Stimulated activated CD4-positive, alpha-beta T cell treated with anti-CD3 and anti-CD28 coated beads, TNF-alpha, amount 100 ng/mL, for 4 hours (primary cell): Measurements from ENCODE around the gene MCF2L.
"Not testable (repeated sequence)": the region's sequence is repeated elsewhere in the genome, so short reads cannot be mapped to it uniquely, and the experiment has no call there.

ENCODE experiments used
- DNase-seq, 3 experiments: peaks; one replicate each; pipeline ENCODE4 v3.0.0-alpha.2; 2020; ENCODE audit warnings: low read depth in 3 of 3

The MCF2L gene

DNA sequence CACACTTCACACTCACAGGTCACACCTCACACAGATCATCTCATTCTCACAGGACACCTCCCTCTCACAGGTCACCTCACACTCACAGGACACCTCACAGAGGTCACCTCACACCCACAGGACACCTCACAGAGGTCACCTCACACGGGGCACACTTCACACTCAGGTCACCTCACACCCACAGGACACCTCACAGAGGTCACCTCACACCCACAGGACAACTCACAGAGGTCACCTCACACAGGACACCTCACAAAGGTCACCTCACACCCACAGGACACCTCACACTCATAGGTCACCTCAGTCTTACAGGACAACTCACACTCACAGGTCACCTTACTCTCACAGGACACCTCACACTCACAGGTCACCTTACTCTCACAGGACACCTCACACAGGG, 143.5 kb downstream of the MCF2L start:
- not testable (repeated sequence) for DNase-seq

DNA sequence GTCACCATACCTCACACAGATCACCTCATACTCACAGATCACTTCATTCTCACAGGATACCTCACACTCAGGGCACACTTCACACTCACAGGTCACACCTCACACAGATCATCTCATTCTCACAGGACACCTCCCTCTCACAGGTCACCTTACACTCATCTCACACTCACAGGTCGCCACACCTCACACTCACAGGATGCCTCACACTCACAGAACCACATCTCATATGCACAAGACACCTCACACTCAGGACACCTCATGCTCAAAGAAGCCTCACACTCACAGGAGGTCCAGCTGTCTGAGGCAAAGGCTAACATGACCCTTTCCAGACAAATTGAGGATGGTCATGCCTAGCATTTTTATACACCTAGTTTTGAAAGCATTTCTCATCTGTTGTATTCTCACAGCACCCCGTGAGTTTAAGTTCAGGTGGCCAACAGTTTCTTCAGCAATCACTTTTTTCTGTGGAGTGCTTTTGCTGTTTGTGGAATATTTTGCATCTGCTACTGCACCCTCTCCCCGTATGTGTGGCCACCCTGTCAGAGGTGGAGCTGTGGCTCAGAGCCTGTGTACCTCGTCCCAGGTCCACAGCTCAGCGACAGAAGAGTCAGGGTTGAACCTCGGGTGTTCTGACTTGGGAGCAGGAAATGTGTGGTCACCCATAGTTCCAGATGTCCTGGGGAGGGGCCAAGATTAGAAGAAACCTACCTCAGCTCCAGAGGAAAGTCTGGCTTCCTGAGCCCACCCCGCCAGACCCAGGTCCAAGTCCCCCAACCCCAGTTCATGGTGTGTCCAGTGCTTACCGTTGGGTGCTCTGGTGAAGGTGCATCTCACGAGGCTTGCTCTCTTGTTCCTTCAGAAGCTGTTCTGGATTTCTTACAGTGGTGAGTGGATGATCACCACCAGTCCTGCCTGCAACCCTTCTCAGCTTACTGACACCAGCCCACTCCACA, 144.2 kb downstream of the MCF2L start:
- no peak for DNase-seq

DNA sequence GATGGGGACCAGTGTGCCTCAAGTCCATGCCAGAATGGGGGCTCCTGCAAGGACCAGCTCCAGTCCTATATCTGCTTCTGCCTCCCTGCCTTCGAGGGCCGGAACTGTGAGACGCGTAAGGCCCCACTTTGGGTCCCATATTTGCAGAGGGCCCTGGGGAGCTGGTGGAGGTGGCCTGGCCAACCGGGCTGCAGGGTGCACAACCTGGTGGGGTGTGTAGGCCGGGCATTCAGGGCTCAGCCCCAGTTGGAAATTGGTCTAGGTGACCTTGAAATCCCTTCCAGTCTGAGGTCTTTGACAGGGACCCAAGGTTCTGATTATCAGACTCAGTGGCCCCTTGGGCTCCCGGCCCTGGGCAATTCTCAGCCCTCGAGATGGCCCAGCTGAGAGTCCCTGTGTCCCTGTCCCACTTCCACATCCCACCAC, 144.8 kb downstream of the MCF2L start:
- DNase-seq, result no peak

DNA sequence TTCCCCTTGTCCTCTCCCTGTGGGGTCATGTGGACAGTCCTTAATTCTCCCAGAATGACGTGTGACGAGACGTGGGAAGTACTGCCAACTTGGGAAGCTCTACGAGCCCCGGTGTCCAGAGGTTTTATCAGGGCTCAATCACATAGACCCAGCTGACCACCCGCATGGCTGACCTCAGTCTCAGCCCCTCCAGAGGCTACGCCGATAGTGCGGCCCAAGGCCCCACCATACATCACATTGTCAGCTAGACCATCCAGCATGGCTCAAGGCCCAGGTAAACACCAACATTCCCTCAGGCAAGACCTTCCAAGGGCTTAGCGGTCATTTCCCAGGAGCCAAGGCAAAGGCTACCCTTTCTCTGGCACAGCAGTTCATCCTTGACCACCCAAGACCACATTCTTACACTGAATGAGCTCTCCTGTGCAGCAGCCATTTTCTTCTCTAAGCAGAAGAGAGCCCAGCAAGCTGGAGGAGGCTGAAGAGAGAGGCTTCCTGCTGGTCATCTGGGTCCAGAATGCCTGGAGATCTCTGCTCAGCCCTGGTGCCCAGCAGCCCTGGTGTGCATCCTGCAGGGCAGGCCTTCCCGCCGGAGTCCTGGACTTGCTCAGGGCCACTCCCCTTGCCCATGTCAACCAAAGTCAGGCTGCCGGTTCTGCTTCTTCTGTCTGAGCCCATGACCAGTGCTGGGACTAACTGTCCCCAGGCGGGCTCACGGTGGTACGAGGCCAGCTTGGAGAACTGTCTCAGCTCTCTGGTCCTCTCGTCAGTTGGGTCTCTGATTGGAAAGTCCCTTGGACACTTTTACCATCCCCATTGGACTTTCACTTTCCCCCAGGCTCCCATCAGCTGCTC, 145.7 kb downstream of the MCF2L start:
- no peak for DNase-seq

DNA sequence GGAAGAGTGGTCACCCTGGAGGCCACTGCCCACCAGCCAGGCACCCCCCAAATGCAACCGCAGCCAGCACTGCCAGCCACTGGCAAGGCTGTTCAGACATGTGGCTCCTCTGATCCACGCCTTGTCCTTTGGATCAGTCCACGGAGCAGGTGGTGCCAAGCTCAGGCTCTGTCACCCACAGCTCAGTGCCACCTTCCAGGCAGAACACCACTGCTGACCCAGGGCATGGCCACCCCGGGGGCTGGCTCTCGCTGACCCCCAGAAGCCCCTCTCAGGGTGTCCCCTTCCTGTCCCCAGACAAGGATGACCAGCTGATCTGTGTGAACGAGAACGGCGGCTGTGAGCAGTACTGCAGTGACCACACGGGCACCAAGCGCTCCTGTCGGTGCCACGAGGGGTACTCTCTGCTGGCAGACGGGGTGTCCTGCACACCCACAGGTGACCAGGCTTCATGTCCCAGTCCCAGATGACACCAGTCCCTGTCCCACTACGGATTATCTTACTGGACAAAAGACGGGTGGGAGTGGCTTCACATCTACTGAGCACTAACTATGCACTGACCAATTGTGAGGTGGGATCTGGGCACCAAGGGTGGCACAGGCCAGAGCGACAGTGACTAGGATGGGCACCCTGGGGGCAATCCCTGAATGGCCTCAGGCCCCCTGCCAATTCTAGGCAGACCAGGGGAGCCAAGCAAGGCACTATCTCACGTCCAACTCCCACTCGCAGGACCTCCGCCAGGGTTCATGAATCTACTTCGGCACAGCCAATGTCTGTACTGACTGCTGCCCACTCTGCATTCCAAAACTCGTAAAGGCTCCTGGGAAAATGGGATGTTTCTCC, 146.6 kb downstream of the MCF2L start:
- DNase-seq, result no peak

DNA sequence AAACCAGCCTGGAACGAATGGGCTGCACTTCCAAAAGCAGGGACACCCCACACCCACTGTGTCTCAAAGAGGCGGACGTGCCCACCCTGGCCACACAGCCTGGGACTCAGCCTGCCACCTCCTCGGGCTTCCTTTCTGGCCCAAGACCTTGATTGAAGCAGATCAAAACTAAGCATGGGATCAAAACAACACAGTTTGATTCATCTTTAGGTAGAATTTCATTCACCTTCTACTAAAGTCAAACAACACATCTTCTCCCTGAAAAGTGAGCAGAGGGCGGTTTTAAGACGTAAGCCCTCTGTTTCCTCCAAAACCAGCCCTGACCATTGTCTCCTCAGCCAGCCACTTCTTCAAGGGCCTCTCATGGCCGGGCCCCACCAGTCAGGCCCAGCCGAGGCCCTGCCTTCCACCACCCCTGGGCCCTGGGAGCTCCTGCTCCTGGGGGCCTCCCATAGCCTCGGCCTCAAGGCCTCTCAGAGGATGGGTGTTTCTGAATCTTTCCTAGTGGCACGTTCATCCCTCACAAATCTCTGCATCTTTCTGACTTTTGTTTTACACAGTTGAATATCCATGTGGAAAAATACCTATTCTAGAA, 147.3 kb downstream of the MCF2L start:
- DNase-seq, result no peak

DNA sequence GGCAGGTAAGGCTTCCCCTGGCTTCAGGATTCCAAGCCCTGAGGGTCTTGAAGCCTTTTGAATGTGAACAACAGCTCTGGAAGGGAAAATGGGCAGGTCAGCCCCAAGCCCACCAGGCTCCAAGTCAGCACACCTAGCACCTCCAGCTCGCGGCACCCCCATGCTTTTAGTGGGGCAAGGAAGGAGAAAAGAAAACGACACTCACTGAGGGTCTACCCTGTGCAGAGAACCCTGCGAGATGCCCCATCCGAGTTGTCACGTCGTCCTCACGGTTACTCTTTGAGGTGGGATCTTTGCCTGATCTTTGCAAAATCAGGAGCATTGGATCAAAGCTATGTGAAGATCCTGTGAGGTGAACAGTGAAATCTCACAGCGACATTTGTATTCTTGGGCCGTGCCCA, 147.9 kb downstream of the MCF2L start:
- no peak for DNase-seq

DNA sequence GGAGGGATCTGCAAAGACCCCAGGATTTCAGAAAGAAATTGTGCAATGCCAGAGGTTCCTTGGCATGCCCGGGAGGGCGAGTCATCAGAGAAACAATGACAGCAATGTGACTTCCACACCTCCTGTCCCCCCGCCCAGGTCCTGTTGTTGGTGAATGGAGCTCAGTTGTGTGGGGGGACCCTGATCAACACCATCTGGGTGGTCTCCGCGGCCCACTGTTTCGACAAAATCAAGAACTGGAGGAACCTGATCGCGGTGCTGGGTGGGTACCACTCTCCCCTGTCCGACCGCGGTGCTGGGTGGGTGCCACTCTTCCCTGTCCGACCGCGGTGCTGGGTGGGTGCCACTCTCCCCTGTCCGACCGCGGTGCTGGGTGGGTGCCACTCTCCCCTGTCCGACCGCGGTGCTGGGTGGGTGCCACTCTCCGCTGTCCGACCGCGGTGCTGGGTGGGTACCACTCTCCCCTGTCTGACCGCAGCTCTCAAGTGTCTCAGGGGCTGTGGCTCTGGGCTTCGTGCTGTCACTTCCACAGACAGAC, 148.4 kb downstream of the MCF2L start:
- DNase-seq, result no peak

DNA sequence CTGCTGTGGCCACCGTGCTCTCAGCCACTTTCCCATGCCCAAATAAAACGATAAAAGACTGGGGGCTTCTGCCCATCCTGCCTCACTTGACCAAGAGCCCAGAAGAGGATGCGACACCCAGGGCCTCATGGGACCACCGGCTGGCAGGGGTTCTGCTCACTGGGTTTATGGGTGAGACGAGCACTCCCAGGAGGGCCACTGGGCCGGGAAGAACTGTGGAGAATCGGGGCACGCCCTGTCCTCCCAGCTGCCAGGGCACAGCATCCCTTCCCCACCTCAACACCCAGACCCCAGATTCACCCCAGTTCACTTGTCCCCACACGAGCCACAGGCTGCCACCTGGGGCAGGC, 148.9 kb downstream of the MCF2L start:
- no peak for DNase-seq

DNA sequence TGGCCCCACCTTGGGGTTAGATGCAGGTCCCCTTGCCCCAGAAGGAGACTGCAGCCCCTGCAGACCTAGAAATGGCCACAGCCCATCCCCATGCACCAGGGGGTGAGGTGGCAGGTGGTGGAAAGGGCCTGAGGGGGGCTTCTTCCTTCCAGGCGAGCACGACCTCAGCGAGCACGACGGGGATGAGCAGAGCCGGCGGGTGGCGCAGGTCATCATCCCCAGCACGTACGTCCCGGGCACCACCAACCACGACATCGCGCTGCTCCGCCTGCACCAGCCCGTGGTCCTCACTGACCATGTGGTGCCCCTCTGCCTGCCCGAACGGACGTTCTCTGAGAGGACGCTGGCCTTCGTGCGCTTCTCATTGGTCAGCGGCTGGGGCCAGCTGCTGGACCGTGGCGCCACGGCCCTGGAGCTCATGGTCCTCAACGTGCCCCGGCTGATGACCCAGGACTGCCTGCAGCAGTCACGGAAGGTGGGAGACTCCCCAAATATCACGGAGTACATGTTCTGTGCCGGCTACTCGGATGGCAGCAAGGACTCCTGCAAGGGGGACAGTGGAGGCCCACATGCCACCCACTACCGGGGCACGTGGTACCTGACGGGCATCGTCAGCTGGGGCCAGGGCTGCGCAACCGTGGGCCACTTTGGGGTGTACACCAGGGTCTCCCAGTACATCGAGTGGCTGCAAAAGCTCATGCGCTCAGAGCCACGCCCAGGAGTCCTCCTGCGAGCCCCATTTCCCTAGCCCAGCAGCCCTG, 149.4 kb downstream of the MCF2L start:
- DNase-seq, result no peak

DNA sequence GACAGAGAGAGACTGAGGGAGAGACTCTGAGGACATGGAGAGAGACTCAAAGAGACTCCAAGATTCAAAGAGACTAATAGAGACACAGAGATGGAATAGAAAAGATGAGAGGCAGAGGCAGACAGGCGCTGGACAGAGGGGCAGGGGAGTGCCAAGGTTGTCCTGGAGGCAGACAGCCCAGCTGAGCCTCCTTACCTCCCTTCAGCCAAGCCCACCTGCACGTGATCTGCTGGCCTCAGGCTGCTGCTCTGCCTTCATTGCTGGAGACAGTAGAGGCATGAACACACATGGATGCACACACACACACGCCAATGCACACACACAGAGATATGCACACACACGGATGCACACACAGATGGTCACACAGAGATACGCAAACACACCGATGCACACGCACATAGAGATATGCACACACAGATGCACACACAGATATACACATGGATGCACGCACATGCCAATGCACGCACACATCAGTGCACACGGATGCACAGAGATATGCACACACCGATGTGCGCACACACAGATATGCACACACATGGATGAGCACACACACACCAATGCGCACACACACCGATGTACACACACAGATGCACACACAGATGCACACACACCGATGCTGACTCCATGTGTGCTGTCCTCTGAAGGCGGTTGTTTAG, 150.3 kb downstream of the MCF2L start:
- DNase-seq, result no peak

DNA sequence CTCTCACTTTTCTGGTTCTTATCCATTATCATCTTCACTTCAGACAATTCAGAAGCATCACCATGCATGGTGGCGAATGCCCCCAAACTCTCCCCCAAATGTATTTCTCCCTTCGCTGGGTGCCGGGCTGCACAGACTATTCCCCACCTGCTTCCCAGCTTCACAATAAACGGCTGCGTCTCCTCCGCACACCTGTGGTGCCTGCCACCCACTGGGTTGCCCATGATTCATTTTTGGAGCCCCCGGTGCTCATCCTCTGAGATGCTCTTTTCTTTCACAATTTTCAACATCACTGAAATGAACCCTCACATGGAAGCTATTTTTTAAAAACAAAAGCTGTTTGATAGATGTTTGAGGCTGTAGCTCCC, 150.8 kb downstream of the MCF2L start:
- DNase-seq, result no peak

DNA sequence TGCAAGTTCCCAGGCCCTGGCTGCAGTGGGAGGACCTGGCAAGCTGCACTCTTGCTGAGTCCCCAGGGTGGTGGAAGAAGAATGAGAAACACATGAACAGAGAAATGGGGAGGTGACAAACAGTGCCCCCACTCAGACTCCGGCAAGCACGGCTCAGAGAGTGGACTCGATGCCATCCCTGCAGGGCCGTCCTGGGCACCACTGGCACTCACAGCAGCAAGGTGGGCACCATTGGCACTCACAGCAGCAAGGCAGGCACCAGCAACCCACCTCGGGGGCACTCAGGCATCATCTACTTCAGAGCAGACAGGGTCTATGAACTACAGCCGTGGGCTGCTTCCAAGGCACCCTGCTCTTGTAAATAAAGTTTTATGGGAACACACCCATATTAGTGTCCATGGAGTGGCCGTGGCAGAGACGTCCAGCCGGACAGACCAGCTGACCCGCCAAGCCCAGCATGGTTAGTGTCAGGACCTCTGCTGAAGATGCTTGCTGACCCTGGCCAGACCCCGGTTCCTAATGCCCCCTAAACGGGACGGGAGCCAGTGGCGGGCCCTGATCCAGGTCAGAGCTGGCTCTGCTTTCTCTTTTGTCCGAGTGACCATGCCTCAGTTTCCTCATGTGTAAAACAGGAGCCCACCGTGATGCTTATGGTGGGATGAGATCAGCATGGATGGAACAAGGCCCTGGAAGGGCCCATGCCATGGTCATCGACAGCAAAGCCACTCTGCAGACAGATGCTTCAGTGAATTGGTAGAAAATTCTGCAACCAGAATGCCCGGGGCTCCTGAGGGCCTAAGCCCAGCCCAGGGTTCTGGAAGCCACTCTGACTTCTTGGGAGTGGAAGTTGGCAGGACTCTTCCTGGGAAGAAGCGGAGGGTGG, 151.5 kb downstream of the MCF2L start:
- no peak for DNase-seq

DNA sequence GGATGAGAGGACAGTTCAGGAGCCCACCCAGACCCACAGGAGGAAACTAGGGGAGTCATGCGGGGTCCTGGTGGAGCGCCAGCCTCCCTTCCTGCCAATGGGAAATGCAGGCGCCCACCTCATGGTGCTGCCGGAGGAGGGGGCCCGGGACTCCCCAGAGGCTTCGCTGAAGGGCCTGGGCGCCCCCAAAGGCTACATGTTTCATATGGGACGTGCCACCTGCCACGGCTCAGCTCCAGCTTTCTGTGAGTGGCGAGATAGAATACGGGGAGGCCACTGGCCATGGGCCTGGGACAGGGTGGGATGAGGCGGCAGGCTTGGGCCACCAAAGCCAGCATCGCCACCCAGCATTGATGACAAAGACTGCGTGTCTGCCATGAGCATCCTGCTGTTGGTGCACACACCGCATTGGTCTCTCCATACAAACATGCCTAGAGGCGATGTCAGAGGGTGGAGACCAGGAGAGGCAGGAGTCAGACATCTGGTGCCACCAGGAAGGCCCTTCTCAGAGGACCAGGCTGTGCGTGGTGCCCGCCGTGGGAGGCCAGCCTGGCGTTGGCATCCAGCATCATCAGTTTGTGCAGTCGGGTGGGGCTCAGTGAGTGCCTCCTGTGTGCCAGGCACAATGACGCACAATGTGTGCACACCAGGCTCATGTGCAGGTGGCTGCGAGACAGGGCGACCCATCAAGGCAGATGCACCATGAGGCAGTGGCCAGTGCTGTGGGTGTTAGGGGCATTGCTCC, 152.3 kb downstream of the MCF2L start:
- DNase-seq, result no peak

DNA sequence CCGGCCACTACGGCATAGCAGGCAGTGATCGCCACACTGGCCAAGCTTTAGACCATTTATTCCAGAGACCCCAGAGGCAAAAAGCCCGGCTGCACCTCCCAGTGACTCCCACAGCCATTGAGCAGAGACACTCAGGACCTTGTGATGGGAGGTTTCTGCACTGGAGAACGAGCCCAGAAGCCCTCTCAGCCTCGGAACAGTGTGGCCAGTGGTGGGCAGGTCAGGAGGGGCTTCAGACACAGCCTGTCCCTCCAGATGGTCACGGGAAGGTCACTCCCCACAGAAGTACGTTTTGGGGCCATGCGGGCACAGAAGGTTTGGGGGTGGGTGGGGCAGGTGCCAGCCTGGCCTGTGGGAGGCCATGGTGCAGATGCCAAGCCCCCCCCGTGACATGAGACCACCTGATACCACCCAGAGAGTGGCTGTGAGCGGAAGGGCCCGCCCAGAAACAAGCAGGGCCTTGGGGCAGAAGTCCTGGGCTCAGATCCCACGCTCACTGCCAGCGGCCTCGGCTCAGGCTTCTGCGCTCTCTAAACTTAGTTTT, 153.0 kb downstream of the MCF2L start:
- DNase-seq, result no peak

DNA sequence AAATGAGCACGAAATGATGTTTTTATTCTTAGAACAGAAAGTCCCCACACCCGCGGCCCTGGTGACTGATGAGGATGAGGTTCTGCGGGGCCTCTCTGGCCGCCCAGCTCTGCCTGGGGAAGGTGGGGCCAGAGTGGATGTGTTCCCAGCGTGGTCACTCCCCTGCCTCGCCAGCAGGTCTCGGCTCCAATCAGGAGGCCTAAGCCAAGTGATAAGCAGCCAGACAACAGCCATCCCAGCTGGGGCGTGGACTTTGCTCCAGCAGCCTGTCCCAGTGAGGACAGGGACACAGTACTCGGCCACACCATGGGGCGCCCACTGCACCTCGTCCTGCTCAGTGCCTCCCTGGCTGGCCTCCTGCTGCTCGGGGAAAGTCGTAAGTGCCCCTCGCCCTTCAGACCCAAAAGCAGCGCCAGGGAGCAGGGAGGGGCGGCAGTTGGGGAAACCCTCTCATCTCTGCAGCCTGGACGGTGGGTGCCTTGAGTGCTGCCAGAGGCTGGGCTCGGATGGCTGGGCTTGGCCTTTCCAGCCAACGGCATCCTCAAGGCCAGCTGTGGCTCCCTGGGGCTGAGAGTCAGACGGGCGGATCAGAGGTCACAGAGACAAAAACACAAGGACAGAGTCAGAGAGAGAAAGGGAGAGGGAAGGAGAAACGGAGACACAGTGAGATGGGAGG, 153.7 kb downstream of the MCF2L start, which contains the start of gene F10:
TSS of gene F10 (plus strand) at position 250 of the 676 bp plus-strand sequence. CDS start at position 307, 57 bp downstream.
- DNase-seq, result no peak
